GM23248 (cell line): ENCODE data around the gene LRP1.

Source experiments
- EZH2 ChIP-seq: fragments of 200-600 bp; sonication (generic); IDR thresholded peaks from 2 replicates; pipeline ENCODE4 v1.6.1; 2018; ENCODE audit warnings: antibody characterized with exemption, mild to moderate bottlenecking; ENCODE audit not compliant: insufficient read depth, poor library complexity, severe bottlenecking
- EZH2phosphoT487 ChIP-seq: fragments of 200-600 bp; sonication (generic); IDR thresholded peaks from 2 replicates; pipeline ENCODE4 v1.6.1; 2018; ENCODE audit warnings: antibody characterized with exemption, moderate library complexity, mild to moderate bottlenecking, low read depth; ENCODE audit not compliant: insufficient read depth

GRCh38 chr12:57133916-57134315, 5.6 kb downstream of the LRP1 start:
- TF ChIP-seq EZH2phosphoT487 (no peak), EZH2 (no peak)
